ENCODE results near the gene SHROOM4. TPM values are rescaled to one million over a fixed set of nuclear protein-coding genes. Genes with fewer than 3 reads are reported as not detected.

Gene SHROOM4
- total RNA-seq, 3 donors from 2014 or later (not counting 1 experiment from before 2014, with no cell fraction given), result 0.05 to 0.09 TPM; not detected in 1

GRCh38 chrX:50586407-50586806 is 227.6 kb downstream of the SHROOM4 start:
- peaks cover 10 to 16% of the 10 kb centered on the region in 2 donors for H3K27me3 Mint-ChIP-seq (ENCODE audit: low read depth in 2 of 2)
- H3K36me3 Mint-ChIP-seq, result no peaks in the 10 kb centered on the region
- ATAC-seq, result no peak
- H3K4me1 Mint-ChIP-seq, result no peaks in the 10 kb centered on the region
- no peak for DNase-seq
- H3K9me3 Mint-ChIP-seq, result no peaks in the 10 kb centered on the region
- no peak overlapping the region for H3K4me3 ChIP-seq (ENCODE audit: low read length)
- no peak overlapping the region for H3K27ac ChIP-seq (ENCODE audit: low read length)
- H3K4me1 ChIP-seq (ENCODE audit: control insufficient read depth, insufficient read depth, low read length), result no peaks in the 10 kb centered on the region
- no peak for TF ChIP-seq CTCF (IDR thresholded peaks at IDR 0.05)
- H3K27me3 ChIP-seq (ENCODE audit: control insufficient read depth, insufficient read depth, low read length), result no peaks in the 10 kb centered on the region
- H3K9me3 ChIP-seq (ENCODE audit: control insufficient read depth, insufficient read depth, low read length), result no peaks in the 10 kb centered on the region
- H3K4me3 Mint-ChIP-seq, result no peak overlapping the region
- H3K27ac Mint-ChIP-seq, result no peak overlapping the region
- no peaks in the 10 kb centered on the region for H3K36me3 ChIP-seq (ENCODE audit: control insufficient read depth, insufficient read depth, low read length)
- intact Hi-C loops (cut with micrococcal nuclease), result no loop called here

- no peaks in the 10 kb centered on the region for H3K9me3 ChIP-seq (ENCODE audit: control insufficient read depth, insufficient read depth, low read length)
- no peak overlapping the region for H3K27ac Mint-ChIP-seq
- no peaks in the 10 kb centered on the region for H3K4me1 ChIP-seq (ENCODE audit: control insufficient read depth, insufficient read depth, low read length)
- no peak for TF ChIP-seq CTCF (IDR thresholded peaks at IDR 0.05)
- no peaks in the 10 kb centered on the region for H3K36me3 Mint-ChIP-seq
- WGBS (ENCODE audit: insufficient coverage), result no CpG with 5 or more reads among the region's 1 CpG
- intact Hi-C loops (cut with micrococcal nuclease), result loop anchor here (2.0 kb wide), 1 partner anchor 249 kb away; no protein-coding TSS in a partner anchor
- DNase-seq (no peak), ATAC-seq (no peak)
- peaks cover 10 to 16% of the 10 kb centered on the region in 2 donors for H3K27me3 Mint-ChIP-seq (ENCODE audit: low read depth in 2 of 2)
- no peak overlapping the region for H3K4me3 ChIP-seq (ENCODE audit: low read length)
- H3K27ac ChIP-seq (ENCODE audit: low read length), result no peak overlapping the region
- no peaks in the 10 kb centered on the region for H3K36me3 ChIP-seq (ENCODE audit: control insufficient read depth, insufficient read depth, low read length)
- no peak overlapping the region for H3K4me3 Mint-ChIP-seq
- no peaks in the 10 kb centered on the region for H3K27me3 ChIP-seq (ENCODE audit: control insufficient read depth, insufficient read depth, low read length)
- H3K4me1 Mint-ChIP-seq, result peaks cover 0 to 5% of the 10 kb centered on the region in 2 donors
- no peaks in the 10 kb centered on the region for H3K9me3 Mint-ChIP-seq
Observed at GRCh38 chrX:50581405-50581804, 232.6 kb downstream of the SHROOM4 start.

- Mint-ChIP-seq H3K36me3 (no peaks in the 10 kb centered on the region), H3K4me1 (peaks cover 0 to 5% of the 10 kb centered on the region in 2 donors), H3K4me3 (no peak overlapping the region), H3K27ac (no peak overlapping the region), H3K9me3 (no peaks in the 10 kb centered on the region), H3K27me3 (ENCODE audit: low read depth in 2 of 2) (peaks cover 6 to 11% of the 10 kb centered on the region in 2 donors)
- DNase-seq (peak; percentile 15 to 65), ATAC-seq (peak in 2 of 3 donors; percentile 62 to 77)
- Histone ChIP-seq H3K27me3 (ENCODE audit: control insufficient read depth, insufficient read depth, low read length) (no peaks in the 10 kb centered on the region), H3K36me3 (ENCODE audit: control insufficient read depth, insufficient read depth, low read length) (no peaks in the 10 kb centered on the region), H3K4me1 (ENCODE audit: control insufficient read depth, insufficient read depth, low read length) (no peaks in the 10 kb centered on the region), H3K27ac (ENCODE audit: low read length) (no peak overlapping the region), H3K4me3 (ENCODE audit: low read length) (no peak overlapping the region), H3K9me3 (ENCODE audit: control insufficient read depth, insufficient read depth, low read length) (no peaks in the 10 kb centered on the region)
- 8% methylated on average over 2 of the region's 2 CpGs for WGBS (ENCODE audit: insufficient coverage)
- intact Hi-C loops (cut with micrococcal nuclease), result loop anchor here (1.0 to 2.0 kb wide), 3 partner anchors 247 to 665 kb away; no protein-coding TSS in a partner anchor
- TF ChIP-seq CTCF (IDR thresholded peaks at IDR 0.05), result peak; percentile 54
Observed at GRCh38 chrX:50579955-50580354, 234.0 kb downstream of the SHROOM4 start.

- intact Hi-C loops (cut with micrococcal nuclease), result no loop called here
- whole genome bisulfite sequencing (ENCODE audit: insufficient coverage), result no CpG with 5 or more reads among the region's 1 CpG
- DNase-seq (no peak), ATAC-seq (no peak)
- no peaks in the 10 kb centered on the region for H3K36me3 Mint-ChIP-seq
- no peaks in the 10 kb centered on the region for H3K9me3 Mint-ChIP-seq
- H3K27ac Mint-ChIP-seq, result no peak overlapping the region
- no peaks in the 10 kb centered on the region for H3K27me3 Mint-ChIP-seq (ENCODE audit: low read depth in 2 of 2)
- Histone ChIP-seq H3K9me3 (ENCODE audit: control insufficient read depth, insufficient read depth, low read length) (no peaks in the 10 kb centered on the region), H3K4me1 (ENCODE audit: control insufficient read depth, insufficient read depth, low read length) (no peaks in the 10 kb centered on the region), H3K27ac (ENCODE audit: low read length) (no peak overlapping the region), H3K27me3 (ENCODE audit: control insufficient read depth, insufficient read depth, low read length) (no peaks in the 10 kb centered on the region), H3K36me3 (ENCODE audit: control insufficient read depth, insufficient read depth, low read length) (no peaks in the 10 kb centered on the region), H3K4me3 (ENCODE audit: low read length) (no peak overlapping the region)
- H3K4me1 Mint-ChIP-seq, result peaks cover 13 to 18% of the 10 kb centered on the region in 2 donors
- no peak overlapping the region for H3K4me3 Mint-ChIP-seq
- TF ChIP-seq CTCF (IDR thresholded peaks at IDR 0.05), result no peak
Observed at GRCh38 chrX:50577326-50577725, 236.7 kb downstream of the SHROOM4 start.

All from natural killer cell (primary cell).